ENCODE results near the gene AADAC.
A peak's percentile ranks its signal among the peaks of the same experiment; 100 is the strongest.
"Not testable (repeated sequence)": the region's sequence is repeated elsewhere in the genome, so short reads cannot be mapped to it uniquely, and the experiment has no call there.

The AADAC gene

DNA sequence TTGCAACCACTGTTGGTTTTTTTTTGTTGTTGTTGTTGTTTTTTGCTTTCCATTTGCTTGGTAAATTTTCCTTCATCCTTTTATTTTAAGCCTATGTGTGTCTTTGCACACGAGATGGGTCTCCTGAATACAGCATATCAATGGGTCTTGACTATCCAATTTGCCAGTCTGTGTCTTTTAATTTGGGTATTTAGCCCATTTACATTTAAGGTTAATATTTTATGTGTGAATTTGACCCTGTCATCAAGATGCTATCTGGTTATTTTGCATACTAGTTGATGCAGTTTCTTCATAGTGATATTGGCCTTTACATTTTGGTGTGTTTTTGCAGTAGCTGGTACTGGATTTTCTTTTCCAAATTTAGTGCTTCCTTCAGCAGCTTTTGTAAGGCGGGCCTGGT, 36.1 kb downstream of the AADAC start:
- not testable (repeated sequence) for DNase-seq (ENCODE audit: extremely low spot score, insufficient read length, low read depth); FAIRE-seq

DNA sequence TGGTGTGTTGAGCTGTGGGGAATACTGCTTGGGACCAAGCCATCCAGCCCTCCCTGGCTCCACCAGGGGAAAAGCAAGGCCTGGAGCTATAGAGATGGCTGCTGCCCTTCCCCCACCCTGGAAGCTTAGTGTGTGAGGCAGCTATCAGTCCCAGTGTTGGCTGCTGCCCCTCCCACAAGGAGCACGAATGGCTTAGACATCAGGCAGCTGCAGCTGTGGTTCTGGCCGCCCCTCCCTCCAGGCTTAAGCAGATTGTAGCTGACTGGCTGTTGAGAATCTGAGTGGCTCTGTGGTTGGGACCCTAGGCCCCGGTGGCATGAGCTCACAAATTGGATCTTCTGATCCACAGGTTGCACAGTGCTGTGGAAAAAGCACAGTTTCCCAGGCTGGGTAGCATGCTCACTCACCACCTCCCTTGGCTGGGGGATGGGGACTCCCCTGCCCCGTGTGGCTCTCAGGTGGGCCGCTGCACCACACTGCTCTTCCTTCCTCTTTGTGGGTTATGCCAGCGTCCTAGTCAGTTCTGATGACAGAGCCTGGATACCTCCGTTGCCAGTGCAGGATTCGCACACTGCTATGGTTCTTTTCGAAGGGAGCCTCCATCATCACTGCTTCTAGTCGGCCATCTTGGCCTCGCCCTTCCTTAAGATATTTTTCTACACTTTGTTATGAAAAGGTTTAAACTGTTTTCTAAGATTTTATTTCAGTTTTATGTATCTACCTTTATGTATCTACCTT, 38.3 kb downstream of the AADAC start:
- no peak for DNase-seq (ENCODE audit: extremely low spot score, insufficient read length, low read depth)
- peak; percentile 24 for FAIRE-seq

DNA sequence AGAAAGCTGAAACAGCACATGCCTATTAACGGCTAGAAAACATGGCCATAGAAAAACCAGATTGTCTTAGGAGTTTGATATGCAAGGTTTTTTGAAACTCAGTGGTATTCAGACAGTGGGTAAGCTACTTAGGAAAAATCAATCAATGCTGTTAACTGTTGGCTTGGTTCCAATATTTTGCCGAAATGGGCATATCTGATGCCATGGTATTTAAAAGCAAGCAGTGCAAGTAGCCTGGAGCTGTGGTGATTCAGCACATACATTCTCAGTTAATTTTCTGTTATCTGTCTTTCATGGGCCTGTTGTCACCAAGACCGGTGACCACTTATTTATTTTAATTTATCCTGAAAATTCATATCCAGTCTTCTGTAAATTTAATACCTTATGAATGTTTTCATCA, 42.2 kb downstream of the AADAC start:
- FAIRE-seq (no peak), DNase-seq (ENCODE audit: extremely low spot score, insufficient read length, low read depth) (no peak)

DNA sequence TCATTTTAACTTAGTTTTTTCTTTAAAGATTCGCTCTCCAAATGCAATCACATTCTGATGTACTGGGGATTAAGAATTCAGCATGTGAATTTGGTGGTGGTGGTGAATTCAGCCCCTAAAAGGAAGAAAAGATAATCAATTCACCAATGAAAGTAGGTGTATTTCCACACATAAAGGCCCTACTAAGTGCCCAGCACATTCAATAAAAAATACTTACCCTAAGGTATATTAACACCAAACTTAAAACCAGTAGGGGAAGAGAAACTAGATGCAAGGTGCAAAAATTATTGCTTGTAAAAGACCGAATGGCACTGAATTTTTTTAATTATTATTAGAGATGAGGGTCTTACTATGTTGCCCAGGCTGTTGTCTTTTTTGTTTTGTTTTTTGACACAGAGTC, 42.7 kb downstream of the AADAC start:
- FAIRE-seq (no peak), DNase-seq (ENCODE audit: extremely low spot score, insufficient read length, low read depth) (no peak)

DNA sequence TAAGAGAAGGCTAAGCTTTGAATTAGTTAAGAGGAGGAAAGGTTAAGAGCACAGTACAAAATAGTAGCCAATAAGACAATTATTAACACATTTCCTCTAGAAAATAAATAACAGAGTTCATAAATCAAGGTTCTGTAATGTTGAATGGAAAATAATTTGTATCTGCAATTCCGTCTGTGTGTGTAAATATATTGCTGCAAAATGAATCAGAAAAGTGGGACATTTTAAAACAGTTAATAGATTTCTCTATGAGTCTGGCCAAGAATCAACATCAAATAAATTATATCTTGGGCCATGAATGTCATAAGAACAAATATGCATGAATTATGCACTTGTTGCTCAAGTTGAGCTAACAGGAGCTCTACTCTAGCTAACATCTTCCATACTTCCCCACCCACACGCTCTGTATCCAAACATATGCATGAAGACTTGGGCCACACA, 45.3 kb downstream of the AADAC start:
- FAIRE-seq: no peak
- DNase-seq (ENCODE audit: extremely low spot score, insufficient read length, low read depth): no peak

DNA sequence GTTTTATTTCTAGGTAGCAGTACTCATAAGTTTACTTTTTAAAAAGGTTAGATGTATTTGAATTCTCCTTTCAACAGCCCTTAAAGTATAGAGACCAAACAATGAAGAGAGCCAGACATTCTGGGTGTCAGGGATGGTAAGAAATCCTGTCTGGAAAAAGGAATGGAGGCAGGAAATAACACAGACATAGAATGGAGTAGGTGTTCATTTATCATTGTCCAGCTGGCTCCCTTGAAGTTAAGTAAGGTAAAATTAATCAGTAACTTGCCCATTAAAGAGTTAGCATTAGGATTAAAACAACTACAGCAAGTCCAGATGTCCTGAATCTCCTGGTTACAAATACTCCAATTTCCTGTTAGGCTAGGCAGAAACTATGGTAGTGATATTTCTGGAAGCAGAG, 46.0 kb downstream of the AADAC start:
- no peak for DNase-seq (ENCODE audit: extremely low spot score, insufficient read length, low read depth)
- no peak for FAIRE-seq

DNA sequence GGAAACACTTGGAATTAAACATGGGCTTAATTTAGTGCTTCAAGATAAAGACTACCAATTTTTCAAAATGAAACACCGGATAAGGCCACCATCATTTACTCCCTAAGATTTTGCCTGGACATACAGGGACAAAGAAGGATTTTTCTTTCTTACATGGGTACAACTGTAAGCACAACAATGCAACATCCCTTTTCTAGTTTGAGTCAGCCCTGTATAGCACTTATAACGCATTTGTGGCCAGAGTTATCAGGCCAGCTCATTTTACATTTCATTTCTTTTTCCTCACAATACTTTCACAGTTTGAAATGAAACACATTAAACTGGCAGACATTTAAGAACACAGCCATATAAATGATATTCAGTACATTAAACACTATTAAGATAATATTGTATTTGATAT, 49.7 kb downstream of the AADAC start:
- FAIRE-seq (no peak), DNase-seq (ENCODE audit: extremely low spot score, insufficient read length, low read depth) (no peak)

DNA sequence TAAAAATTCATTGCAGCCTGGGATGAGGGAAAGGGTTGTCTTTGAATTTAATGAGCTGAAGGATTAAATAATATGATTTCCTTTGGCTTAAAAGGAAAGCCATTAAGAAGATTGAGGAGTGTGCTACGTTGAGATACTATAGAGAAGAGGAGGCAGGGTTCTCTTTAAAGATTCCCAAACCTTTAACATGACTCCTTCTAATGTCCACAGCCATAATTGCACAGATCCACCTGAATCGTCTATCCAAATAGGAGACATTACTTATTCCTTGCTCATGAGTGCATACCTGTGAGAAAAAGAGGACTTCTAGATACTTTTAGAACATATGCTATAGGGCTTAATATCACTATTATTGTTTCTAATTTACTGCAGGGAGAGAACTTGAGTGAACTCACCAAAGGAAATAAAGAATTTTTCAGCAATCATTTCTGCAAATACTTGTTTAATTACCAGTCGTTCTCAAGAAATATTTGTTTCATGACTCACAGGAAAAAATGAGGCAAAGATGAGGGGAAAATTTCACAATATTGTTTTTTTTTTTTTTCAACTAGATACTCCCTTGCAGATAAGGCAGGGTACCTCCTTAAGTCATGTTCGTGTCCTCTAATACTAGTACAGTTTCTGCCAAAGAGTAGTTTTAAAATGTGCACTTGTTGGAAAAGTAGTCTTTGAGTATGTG, 50.6 kb downstream of the AADAC start:
- DNase-seq (ENCODE audit: extremely low spot score, insufficient read length, low read depth) (no peak), FAIRE-seq (no peak)

DNA sequence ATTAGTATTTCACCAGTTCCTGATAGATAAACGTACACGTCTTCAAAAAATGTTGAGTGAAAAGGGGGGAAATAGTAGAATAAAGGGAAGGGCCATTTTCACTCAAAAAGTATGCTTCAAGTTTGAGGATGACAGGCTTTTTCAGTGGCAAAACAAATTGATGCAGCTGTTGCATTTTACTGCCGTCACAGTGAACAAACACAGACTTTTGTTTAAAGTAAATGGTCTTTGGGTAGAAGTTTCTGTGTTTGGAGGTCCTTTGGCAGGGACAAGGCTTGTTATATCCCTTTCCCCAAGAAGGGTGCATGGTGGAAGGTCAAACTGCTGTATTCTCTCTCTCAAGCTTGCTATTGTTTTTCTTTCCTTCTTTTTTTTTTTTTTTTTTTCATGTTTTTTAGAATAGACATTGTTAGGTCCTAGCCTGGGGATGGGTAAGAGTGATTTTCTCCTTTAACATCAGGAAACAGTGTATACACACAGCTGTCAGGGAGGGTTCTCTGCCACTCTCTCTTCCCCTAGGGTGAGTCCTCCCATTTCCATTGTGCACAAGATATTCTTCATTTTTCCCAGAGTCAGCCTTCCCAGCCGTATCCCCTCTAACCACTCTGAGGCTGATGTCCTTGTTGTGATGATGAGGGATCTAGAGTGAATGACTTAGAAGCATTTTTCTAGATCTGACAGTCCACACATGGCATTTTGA, 52.9 kb downstream of the AADAC start:
- DNase-seq (ENCODE audit: extremely low spot score, insufficient read length, low read depth): no peak
- no peak for FAIRE-seq

DNA sequence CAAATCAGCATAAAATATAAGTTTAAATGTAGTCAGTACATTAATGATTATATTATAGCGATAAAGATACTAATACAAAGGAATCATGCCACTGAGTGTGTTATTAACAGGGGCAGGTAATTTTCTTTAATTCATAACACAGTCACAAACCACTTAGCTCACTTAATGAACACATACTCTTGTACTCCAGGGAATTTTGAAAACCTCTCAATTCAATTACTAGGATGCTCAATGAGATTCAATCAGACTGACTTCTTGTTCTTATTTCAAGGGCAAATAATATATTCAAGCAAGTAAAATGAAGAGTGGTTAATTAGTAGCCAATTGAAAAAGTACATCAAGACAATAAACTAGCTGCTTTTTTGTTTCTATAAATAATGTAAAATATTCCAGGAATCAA, 53.8 kb downstream of the AADAC start:
- FAIRE-seq: no peak
- DNase-seq (ENCODE audit: extremely low spot score, insufficient read length, low read depth): no peak

DNA sequence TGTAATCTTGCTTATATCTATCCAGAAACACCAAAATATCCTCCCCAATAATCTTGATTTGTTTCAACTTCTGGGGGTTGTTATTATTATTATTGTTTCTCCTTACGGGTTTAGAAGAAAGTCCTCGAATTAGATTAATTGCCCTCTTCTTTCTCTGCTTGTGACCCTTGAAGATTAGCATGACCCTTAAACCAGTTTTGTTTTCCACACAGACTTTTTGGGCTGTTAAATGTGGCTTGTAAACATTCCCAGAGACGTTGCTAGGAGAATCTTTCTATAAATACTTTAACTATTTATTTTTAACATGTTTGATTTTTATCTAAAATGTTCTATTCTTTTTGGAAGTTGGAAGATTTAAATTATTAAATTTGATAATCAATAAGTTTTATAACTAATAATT, 55.3 kb downstream of the AADAC start:
- DNase-seq (ENCODE audit: extremely low spot score, insufficient read length, low read depth) (no peak), FAIRE-seq (no peak)

DNA sequence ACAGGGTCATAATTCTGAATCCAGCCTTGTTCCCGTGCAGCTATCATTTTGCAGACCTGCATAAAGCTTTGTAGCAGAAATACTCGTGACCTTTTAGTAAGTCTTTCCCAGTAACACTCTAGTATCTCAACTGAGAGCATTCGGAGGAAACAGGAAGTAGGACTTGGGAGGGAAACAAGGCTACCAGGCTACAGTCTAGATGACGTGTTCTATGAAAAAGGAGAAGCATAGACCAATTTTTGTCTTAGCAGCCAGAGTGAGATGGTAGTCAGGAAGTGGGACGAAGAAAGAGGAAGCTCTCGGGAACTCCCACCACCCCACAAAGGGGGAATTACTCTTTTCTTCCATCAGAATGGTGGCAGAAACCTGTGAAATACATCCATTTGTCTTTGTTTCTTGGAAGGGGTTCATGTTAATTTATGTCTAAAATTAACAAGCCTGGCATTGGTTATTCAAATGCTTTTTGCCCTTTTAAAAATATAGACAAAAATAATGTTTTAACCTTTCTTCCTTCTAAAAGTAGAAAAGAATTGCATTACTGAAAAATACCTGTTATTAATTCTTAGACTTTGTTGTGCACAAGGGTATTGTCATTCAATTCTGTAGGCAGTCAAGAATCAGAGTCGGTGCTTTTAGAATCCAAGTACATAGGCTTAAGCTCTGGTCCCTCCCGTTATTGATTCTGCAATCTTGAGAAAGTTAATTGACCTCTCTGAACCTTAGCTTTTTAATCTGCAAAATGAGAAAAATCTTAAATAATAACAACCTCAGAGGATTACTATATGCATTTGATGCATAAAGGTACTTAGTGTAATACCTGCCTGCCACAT, 57.9 kb downstream of the AADAC start:
- FAIRE-seq (peak; percentile 76), DNase-seq (ENCODE audit: extremely low spot score, insufficient read length, low read depth) (no peak)

DNA sequence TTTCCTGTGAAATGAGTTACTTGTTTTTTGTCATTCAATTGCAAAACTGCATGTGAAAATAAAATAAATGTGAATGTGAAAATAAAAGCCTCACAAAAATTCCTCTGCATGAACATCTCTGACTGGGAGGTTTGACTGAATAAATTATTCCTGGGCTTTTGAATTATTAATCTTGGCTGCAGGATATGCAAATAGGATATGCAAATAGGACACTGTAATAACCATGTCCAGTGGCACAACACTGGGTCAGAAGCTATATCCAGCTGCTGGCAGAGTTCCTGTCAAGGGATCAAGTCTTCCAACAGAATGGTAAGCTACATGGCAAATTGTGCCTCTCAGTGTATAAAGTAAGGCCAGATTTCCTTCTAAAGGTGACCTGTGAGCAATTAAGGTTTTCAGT, 59.5 kb downstream of the AADAC start, which contains the start of gene SUCNR1:
Gene SUCNR1 (plus strand): TSS at position 246 of the 400 bp plus-strand sequence. CDS start 6,250 bp downstream, outside the sequence.
- FAIRE-seq: no peak
- DNase-seq (ENCODE audit: extremely low spot score, insufficient read length, low read depth): no peak

DNA sequence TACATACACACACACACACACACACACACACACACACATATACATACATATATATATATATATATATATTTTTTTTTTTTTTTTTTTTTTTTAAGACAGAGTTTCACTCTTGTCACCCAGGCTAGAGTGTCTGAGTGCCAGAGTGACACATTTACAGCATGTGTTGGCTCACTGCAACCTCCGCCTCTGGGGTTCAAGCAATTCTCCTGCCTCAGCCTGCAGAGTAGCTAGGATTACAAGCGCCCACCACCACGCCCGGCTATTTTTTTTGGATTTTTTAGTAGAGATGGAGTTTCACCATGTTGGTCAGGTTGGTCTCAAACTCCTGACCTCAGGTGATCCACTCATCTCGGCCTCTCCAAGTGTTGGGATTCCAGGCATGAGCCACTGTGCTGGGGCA, 60.2 kb downstream of the AADAC start:
- not testable (repeated sequence) for FAIRE-seq; DNase-seq (ENCODE audit: extremely low spot score, insufficient read length, low read depth)

DNA sequence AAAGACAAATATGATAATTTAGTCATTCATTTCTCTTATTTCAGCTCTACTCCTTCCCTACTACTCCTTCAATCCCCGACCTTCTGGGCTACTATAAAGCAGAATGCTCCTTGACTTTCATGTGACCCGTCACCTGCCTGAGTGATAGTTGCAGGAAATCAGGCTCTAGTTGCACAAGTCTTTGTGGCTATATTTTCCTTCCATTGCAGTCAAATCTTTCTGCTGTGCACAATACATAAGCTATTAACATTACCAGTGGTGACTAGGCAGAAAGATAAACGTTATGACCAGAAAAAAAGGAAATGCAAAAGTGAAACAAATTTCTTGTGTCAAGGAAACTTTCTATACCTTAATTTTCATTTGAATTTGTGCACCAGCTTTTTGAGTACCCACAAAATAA, 61.8 kb downstream of the AADAC start:
- peak; percentile 89 for FAIRE-seq
- DNase-seq (ENCODE audit: extremely low spot score, insufficient read length, low read depth): no peak

DNA sequence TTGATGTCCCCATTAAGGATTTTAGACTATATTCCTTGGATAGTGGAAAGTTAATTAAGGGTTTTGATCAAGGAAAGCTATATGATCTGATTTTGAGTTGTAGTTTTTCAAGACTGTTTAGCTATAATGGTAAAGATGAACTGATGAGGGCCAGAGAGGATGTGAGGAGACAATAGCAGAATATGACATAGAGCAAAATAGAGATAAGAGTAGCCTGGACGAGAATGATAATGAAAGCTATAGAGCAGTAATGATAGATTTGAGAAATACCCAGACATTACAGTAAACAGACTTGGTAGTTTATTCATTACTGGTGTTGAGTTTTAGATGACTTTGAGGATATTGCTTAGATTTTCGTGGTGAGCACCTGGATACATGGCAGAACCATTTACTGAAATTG, 63.4 kb downstream of the AADAC start:
- FAIRE-seq: no peak
- DNase-seq (ENCODE audit: extremely low spot score, insufficient read length, low read depth): no peak
